IMR-90 (cell line): Measurements from ENCODE around the gene MICAL2. TPM values are rescaled to one million over a fixed set of nuclear protein-coding genes. Genes with fewer than 3 reads are reported as not detected.

Experiments
- ATAC-seq: fragments of 200-7000 bp; cut with Tn5 transposase; 2 replicates; pipeline ENCODE4 v1.9.1; 2020; ENCODE audit warnings: low read depth, mild to moderate bottlenecking, moderate library complexity
- BruUV-seq: library from RNA; stranded (reverse); fragments of 400-500 nt; replicated peaks from 2 replicates; lab custom pipeline; 2021; lab: Mats Ljungman, UMichigan
- CTCF ChIA-PET: fragments of 300-600 bp; formaldehyde crosslinking; extraction: SDS; loops from one replicate; lab custom pipeline; 2021; ENCODE audit warnings: antibody characterized with exemption; lab: Yijun Ruan, JAX
- POLR2A ChIA-PET: fragments of 300-600 bp; sonication (Branson Sonifier 250); formaldehyde crosslinking; loops from one replicate; lab custom pipeline; 2022; ENCODE audit warnings: antibody characterized with exemption; ENCODE audit not compliant: unreplicated experiment; lab: Charles Lee
- DNase-seq: peaks from one replicate; pipeline ENCODE4 v3.0.0; 2013
- H2AFZ ChIP-seq: replicated peaks from 2 replicates; pipeline ENCODE3; 2013; ENCODE audit warnings: low read length, mild to moderate bottlenecking; ENCODE audit not compliant: poor library complexity
- H2AK5ac ChIP-seq: 2 replicates; pipeline ENCODE4 v1.6.1; 2013; ENCODE audit warnings: low read depth, low read length, inconsistent platforms
- H2AK9ac ChIP-seq: replicated peaks from 2 replicates; pipeline ENCODE3; 2013; ENCODE audit warnings: mild to moderate bottlenecking, low read depth, low read length, moderate library complexity; ENCODE audit not compliant: poor library complexity
- H2BK120ac ChIP-seq: 2 replicates; pipeline ENCODE4 v1.6.1; 2013; ENCODE audit warnings: low read depth, low read length, inconsistent platforms
- H2BK15ac ChIP-seq: 3 replicates; pipeline ENCODE4 v1.6.1; 2013; ENCODE audit warnings: low read depth, low read length, inconsistent platforms
- H2BK20ac ChIP-seq: 2 replicates; pipeline ENCODE4 v1.6.1; 2013; ENCODE audit warnings: low read depth, mild to moderate bottlenecking, inconsistent platforms, low read length, moderate library complexity
- H2BK5ac ChIP-seq: 2 replicates; pipeline ENCODE4 v1.6.1; 2013; ENCODE audit warnings: mild to moderate bottlenecking, low read depth, low read length, inconsistent platforms; ENCODE audit not compliant: poor library complexity, severe bottlenecking
- H3K14ac ChIP-seq: replicated peaks from 2 replicates; pipeline ENCODE4 v1.6.1; 2013; ENCODE audit warnings: low read depth, low read length, inconsistent platforms
- H3K18ac ChIP-seq: 2 replicates; pipeline ENCODE4 v1.6.1; 2013; ENCODE audit warnings: low read depth, low read length, control low read depth
- H3K23ac ChIP-seq: 2 replicates; pipeline ENCODE4 v1.6.1; 2013; ENCODE audit warnings: low read depth, low read length, inconsistent platforms
- H3K27ac ChIP-seq: 2 replicates; pipeline ENCODE4 v1.5.1; 2013; ENCODE audit warnings: mild to moderate bottlenecking, control low read depth, low read length; ENCODE audit not compliant: insufficient read depth
- H3K27me3 ChIP-seq: 2 replicates; pipeline ENCODE4 v1.6.1; 2013; ENCODE audit warnings: low read length; ENCODE audit not compliant: control insufficient read depth, insufficient read depth
- H3K36me3 ChIP-seq: 2 replicates; pipeline ENCODE4 v1.6.1; 2013; ENCODE audit warnings: low read length, mixed read lengths; ENCODE audit not compliant: control insufficient read depth, insufficient read depth
- H3K4ac ChIP-seq: 2 replicates; pipeline ENCODE4 v1.6.1; 2013; ENCODE audit warnings: low read depth, low read length, inconsistent platforms
- H3K4me1 ChIP-seq: 2 replicates; pipeline ENCODE4 v1.6.1; 2013; ENCODE audit warnings: low read length, mixed read lengths; ENCODE audit not compliant: control insufficient read depth, insufficient read depth
- H3K4me2 ChIP-seq: 2 replicates; pipeline ENCODE4 v1.6.1; 2013; ENCODE audit warnings: low read depth, mild to moderate bottlenecking, control low read depth, low read length, moderate library complexity
- H3K4me3 ChIP-seq: 2 replicates; pipeline ENCODE4 v1.5.1; 2013; ENCODE audit warnings: low read depth, mild to moderate bottlenecking, control low read depth, low read length, moderate library complexity; ENCODE audit not compliant: insufficient read depth
- H3K56ac ChIP-seq: 2 replicates; pipeline ENCODE4 v1.6.1; 2013; ENCODE audit warnings: low read length, inconsistent platforms; ENCODE audit not compliant: insufficient read depth; ENCODE audit errors: extremely low read depth
- H3K79me1 ChIP-seq, 2 experiments: 2 replicates each; pipeline ENCODE4 v1.6.1; 2013; ENCODE audit warnings: low read length in 2 of 2, inconsistent platforms in 1 of 2, low read depth in 1 of 2
- H3K9ac ChIP-seq: 2 replicates; pipeline ENCODE4 v1.6.1; 2013; ENCODE audit warnings: low read depth, low read length, control low read depth
- H3K9me1 ChIP-seq: 2 replicates; pipeline ENCODE4 v1.6.1; 2013; ENCODE audit warnings: low read length, inconsistent platforms; ENCODE audit not compliant: insufficient read depth
- H3K9me3 ChIP-seq: 2 replicates; pipeline ENCODE4 v1.6.1; 2013; ENCODE audit warnings: low read length; ENCODE audit not compliant: control insufficient read depth, insufficient read depth
- H4K20me1 ChIP-seq: 2 replicates; pipeline ENCODE4 v1.6.1; 2013; ENCODE audit warnings: low read length, inconsistent platforms; ENCODE audit not compliant: insufficient read depth
- H4K5ac ChIP-seq: 2 replicates; pipeline ENCODE4 v1.6.1; 2013; ENCODE audit warnings: mild to moderate bottlenecking, low read depth, low read length, control low read depth
- H4K8ac ChIP-seq, 2 experiments: 2 replicates each; pipeline ENCODE4 v1.6.1; 2013; ENCODE audit warnings: low read depth in 2 of 2, low read length in 2 of 2, control low read depth in 1 of 2, inconsistent platforms in 1 of 2
- H4K91ac ChIP-seq: 2 replicates; pipeline ENCODE4 v1.6.1; 2013; ENCODE audit warnings: low read depth, low read length, inconsistent platforms; ENCODE audit not compliant: insufficient read depth
- CEBPB ChIP-seq: IDR thresholded peaks from 2 replicates; pipeline ENCODE4 v1.6.1; 2012; ENCODE audit warnings: low read depth, low read length, improper control_type of control experiment
- CHD1 ChIP-seq: IDR thresholded peaks from 2 replicates; pipeline ENCODE4 v1.6.1; 2012; ENCODE audit warnings: low read depth, low read length, improper control_type of control experiment
- FOS ChIP-seq: fragments of 150-350 bp; IDR thresholded peaks from 2 replicates; pipeline ENCODE4 v1.6.1; 2016; ENCODE audit warnings: low read depth, low read length
- MAFK ChIP-seq: IDR thresholded peaks from 2 replicates; pipeline ENCODE4 v1.6.1; 2012; ENCODE audit warnings: low read depth, low read length, improper control_type of control experiment
- MAZ ChIP-seq: IDR thresholded peaks from 2 replicates; pipeline ENCODE4 v1.6.1; 2012; ENCODE audit warnings: low read depth, mild to moderate bottlenecking, low read length, improper control_type of control experiment, moderate library complexity, borderline replicate concordance
- POLR2A ChIP-seq: IDR thresholded peaks from 2 replicates; pipeline ENCODE4 v1.6.1; 2012; ENCODE audit warnings: mild to moderate bottlenecking, low read depth, low read length
- RAD21 ChIP-seq: IDR thresholded peaks from 2 replicates; pipeline ENCODE4 v1.6.1; 2012; ENCODE audit warnings: low read length, improper control_type of control experiment
- RFX5 ChIP-seq: IDR thresholded peaks from 2 replicates; pipeline ENCODE4 v1.8.0; 2012; ENCODE audit warnings: low read depth, mild to moderate bottlenecking, low read length, moderate library complexity
- WGBS, 2 experiments: methylation state at CpG; one replicate each; pipeline versions ENCODE4 v1.1.5 to v1.1.7; 2013; ENCODE audit warnings: missing lambda C conversion rate in 2 of 2; ENCODE audit not compliant: insufficient read length in 1 of 2; ENCODE audit errors: extremely low coverage in 2 of 2; 5-methylcytosine and 5-hydroxymethylcytosine counted together
- dilution Hi-C: fragments of 300-500 bp; cut with HindIII; formaldehyde crosslinking; loops from one replicate; pipeline ENCODE4 v1.14.3; 2018; ENCODE audit warnings: low sequenced_read_pairs; ENCODE audit not compliant: unreplicated experiment
- in situ Hi-C: fragments of 300-500 bp; cut with MboI; formaldehyde crosslinking; loops from 3 replicates; pipeline ENCODE4 v1.14.3; 2019; ENCODE audit warnings: low sequenced_read_pairs, inconsistent platforms, mixed read lengths
- intact Hi-C: fragments of 100-400 bp; cut with micrococcal nuclease; formaldehyde crosslinking; loops from 2 replicates; pipeline ENCODE4 v1.10.0; 2022
- polyA plus RNA-seq, 3 experiments: library from polyadenylated mRNA; depleted of rRNA; stranded (reverse); fragments of >200 nt; gene quantifications; 2 replicates each; pipeline ENCODE4 v1.2.3, GENCODE V29; 2012; ENCODE audit warnings: low replicate concordance in 1 of 3
- total RNA-seq: library from RNA; depleted of rRNA; stranded (reverse); fragments of >200 nt; gene quantifications from 2 replicates; pipeline ENCODE4 v1.2.3, GENCODE V29; 2012

Gene MICAL2
- total and polyA plus RNA-seq, 2 of the 4 experiments (the other 2 are of a cell fraction): 170 to 336 TPM

- Histone ChIP-seq H3K9me1 (peaks cover 24% of the 10 kb centered on the region), H3K56ac (no peak overlapping the region), H2BK120ac (no peak overlapping the region), H2AK5ac (no peak overlapping the region), H2AK9ac (no peak overlapping the region), H3K9me3 (no peaks in the 10 kb centered on the region), H4K91ac (no peak overlapping the region), H4K8ac (no peak overlapping the region), H2BK15ac (no peak overlapping the region), H3K4ac (no peak overlapping the region), H4K20me1 (no peaks in the 10 kb centered on the region), H3K23ac (no peak overlapping the region), H3K9ac (no peak overlapping the region), H3K14ac (no peak overlapping the region), H3K4me2 (no peak overlapping the region), H3K27me3 (no peaks in the 10 kb centered on the region), H3K36me3 (peaks cover 47% of the 10 kb centered on the region), H3K79me1 (peaks cover 9 to 51% of the 10 kb centered on the region in 2 experiments), H3K18ac (no peak overlapping the region), H3K4me3 (no peak overlapping the region), H3K27ac (no peak overlapping the region), H3K4me1 (peaks cover 4% of the 10 kb centered on the region), H2BK20ac (no peak overlapping the region), H2AFZ (no peak overlapping the region), H4K5ac (no peak overlapping the region), H2BK5ac (no peak overlapping the region)
- dilution Hi-C loops (no loop called here), intact Hi-C loops (no loop called here), in situ Hi-C loops (loop anchor here (25.0 kb wide), 1 partner anchor 1476 kb away; no protein-coding TSS in a partner anchor)
- ATAC-seq (no peak), DNase-seq (peak; percentile 60)
- BruUV-seq: no TSS peak
- WGBS, 2 experiments: no CpG with 5 or more reads among the region's 11 CpGs
- ChIA-PET POLR2A (no interaction called here), CTCF (no interaction called here)
- TF ChIP-seq MAFK (0 out of 2 replicates have a peak, but pooled peaks have one; percentile 26), FOS (no peak), CHD1 (no peak), RAD21 (no peak), CEBPB (no peak), MAZ (no peak), POLR2A (no peak), RFX5 (no peak)
These were observed 152.8 kb downstream of the MICAL2 start for GRCh38 chr11:12263141-12263693.
